Astrocyte (in vitro differentiated cells and primary cell): ENCODE measurements around the gene KLF11.

Source experiments
- EZH2 ChIP-seq: IDR thresholded peaks from 2 replicates; pipeline ENCODE4 v1.6.1; 2012; ENCODE audit warnings: mild to moderate bottlenecking, low read length, inconsistent platforms; ENCODE audit not compliant: insufficient read depth
- TF ChIP-seq, protein P1 (sequence below): IDR thresholded peaks from 2 replicates; pipeline ENCODE4 v1.5.1; 2011; ENCODE audit warnings: low read depth, mild to moderate bottlenecking, inconsistent platforms, low read length, moderate library complexity; ENCODE audit not compliant: insufficient read depth

DNA sequence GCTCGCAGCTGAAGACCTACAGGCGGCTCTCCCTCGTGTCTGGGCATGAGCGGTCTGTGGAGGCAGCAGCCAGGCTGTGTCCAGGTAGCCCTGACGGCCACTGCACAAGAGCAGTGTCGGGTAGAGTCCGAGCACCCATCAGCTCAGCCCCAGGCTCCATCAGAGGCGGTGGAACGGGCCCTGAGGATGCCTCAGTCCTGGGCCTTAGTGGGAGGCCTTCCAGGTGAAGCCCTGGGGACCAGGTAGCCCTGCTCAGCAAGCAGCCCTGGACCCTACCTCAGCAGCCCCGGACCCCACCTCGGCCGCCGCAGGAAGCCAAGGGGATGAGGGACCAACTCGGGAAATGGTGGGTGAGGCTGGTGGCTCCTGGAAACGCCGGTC, 21.3 kb upstream of the KLF11 start:
- TF ChIP-seq, protein P1, sequence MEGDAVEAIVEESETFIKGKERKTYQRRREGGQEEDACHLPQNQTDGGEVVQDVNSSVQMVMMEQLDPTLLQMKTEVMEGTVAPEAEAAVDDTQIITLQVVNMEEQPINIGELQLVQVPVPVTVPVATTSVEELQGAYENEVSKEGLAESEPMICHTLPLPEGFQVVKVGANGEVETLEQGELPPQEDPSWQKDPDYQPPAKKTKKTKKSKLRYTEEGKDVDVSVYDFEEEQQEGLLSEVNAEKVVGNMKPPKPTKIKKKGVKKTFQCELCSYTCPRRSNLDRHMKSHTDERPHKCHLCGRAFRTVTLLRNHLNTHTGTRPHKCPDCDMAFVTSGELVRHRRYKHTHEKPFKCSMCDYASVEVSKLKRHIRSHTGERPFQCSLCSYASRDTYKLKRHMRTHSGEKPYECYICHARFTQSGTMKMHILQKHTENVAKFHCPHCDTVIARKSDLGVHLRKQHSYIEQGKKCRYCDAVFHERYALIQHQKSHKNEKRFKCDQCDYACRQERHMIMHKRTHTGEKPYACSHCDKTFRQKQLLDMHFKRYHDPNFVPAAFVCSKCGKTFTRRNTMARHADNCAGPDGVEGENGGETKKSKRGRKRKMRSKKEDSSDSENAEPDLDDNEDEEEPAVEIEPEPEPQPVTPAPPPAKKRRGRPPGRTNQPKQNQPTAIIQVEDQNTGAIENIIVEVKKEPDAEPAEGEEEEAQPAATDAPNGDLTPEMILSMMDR: no peak
- no peak for TF ChIP-seq EZH2
